Stimulated activated CD4-positive, alpha-beta T cell treated with anti-CD3 and anti-CD28 coated beads, Interleukin-12 subunit alpha, Interleukin-12 subunit beta, amount 100 ng/mL, for 48 hours (primary cell): Measurements from ENCODE around the gene CCDC138.

Source experiments
- DNase-seq, 3 donors: peaks; one replicate each; pipeline ENCODE4 v3.0.0-alpha.2; 2020; ENCODE audit warnings: low read depth in 2 of 3, low spot score in 1 of 3

CCDC138 gene

DNA sequence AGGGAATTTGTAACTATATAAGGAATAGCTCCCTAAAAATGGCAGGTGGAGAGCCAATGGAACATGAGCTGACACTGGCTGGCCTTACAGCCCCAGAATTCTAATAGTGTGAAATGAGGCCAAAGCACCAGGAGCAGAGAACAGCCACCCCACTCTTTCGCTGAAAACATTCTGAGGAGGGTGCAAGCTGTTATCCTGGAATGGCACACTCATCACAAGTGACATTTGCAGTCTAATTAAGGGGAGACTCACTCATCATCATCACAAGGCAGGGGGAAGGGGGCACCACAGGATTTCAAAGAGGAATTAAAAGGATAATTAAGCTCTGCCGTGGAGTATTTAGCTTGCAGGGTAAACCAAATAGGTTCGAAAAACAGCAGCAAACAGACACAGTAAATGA is 108.2 kb downstream of the CCDC138 start:
- no peak for DNase-seq

DNA sequence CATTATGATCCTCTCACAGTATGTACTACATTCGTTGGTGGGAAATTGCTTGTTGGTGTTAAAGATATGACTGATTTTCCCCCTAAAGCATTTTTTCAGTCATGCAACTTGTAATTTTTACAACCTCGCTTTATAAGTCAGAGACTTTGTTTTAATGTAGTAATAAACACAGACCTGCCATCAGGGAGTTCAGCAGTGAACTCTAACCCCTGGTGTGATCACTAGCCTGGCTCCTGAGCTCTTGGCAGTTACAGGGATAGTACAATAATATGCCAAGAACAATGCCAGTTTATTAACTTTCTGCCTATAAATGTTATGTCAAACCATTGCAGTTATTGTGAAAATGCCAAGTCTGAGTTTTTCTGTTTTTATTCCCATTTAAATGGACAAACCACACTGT is 108.6 kb downstream of the CCDC138 start:
- no peak for DNase-seq

DNA sequence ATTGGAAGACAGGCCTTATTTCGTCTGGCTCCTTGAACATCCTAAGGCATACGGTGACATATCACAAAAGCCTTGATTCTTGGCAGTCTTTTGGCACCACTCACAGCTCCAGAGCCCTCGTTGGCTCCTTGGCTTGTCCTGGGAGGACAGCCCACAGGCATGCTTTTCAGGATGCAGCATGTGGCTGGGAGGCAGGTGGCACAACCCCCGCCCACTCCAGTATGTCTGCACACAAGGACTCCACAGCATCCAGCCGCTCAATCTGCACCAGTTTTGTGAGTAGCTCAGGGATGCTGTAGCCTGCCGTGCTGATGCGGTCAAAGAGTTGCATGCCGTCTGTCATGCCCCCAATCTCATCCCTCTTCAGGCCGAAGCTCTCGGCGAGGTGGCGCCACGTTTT is 110.2 kb downstream of the CCDC138 start:
- DNase-seq = no peak

DNA sequence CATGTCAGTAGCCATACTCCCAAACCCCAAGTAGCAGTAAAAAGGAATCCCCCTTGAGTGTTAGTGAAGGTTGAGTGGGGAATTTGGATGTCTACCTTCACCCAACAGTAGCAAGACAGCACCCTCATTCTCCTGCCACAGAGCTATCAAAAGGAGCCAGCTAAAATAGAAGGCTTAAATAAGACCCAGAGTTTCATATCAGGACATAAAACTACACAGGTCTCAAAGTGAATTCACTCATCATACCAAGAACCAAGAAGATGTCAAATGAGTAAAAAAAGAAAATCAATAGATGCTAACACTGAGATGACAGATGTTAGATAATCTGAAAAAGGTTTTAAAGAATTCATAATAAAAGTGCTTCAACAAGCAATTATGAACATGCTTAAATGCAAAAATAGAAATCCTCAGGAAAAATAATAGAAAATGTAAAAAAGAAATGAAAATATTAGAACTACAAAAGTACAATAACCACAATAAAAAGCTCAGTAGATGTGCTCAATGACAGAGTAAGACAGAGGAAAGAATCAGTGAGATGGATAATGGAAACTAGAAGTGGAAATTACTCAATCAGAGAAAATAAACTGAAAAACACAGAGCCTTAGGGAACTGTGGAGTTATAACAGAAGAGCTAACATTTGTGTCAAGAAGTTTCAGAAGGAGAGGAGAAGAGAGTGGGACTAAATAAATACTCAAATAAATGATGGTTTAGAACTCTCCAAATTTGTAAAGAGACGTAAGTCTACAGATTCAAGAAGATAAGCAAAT is 111.9 kb downstream of the CCDC138 start:
- DNase-seq = no peak

DNA sequence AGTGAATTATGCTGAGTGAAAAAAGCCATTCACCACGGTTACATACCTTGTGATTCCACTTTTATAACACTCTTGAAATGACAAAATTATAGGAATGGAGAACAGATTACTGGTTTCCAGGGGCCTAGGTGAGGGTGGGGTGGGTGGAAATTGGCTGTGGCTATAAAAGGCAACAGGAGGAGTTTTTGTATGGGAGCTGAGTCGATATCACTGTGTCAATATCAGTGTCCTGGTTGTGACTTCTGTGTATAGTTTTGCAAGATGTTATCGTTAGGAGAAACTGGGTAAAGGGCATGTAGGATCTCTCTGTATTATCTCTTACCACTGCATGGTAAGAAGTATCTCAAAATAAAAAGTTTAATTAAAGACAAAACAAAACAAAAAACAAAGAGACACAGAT is 118.1 kb downstream of the CCDC138 start:
- no peak for DNase-seq

DNA sequence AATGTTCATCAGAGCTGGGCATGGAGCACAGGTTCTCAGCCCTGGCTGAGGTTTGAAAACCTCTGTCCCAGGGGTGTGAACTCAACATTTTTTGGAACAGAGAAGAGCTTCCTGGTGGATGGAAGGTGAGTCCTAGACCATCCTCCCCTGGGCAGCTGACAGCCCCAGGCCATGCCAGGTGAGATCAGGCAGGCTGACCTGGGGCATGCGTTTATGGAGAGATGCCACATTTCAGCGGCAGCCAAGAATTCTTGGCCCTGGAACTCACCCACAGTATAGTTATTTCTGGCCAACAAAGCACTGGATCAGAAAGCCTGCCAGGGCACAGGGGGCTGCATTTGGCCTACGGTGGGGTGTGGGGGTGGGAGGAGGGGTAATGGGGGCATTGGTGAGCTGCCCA is 118.6 kb downstream of the CCDC138 start:
- no peak for DNase-seq

DNA sequence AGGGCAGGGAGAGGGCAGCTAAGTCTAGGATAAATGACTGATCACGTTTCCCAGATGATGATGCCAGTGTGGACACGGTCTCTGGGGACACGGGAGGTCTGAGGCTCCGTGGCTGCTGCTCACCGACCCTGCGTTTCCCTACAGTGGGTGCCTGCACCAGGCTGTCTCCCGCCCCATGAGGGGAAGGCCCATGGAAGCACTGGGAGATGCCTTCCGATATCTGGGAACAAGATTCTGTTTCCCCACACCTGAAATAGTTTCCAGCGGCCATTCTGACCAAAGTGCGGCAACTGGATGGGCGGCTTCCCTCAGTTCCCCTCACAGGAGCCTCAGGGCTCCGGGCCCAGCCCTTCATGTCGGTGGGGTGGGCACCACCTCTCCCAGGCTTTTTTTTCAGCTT is 119.3 kb downstream of the CCDC138 start:
- no peak for DNase-seq

DNA sequence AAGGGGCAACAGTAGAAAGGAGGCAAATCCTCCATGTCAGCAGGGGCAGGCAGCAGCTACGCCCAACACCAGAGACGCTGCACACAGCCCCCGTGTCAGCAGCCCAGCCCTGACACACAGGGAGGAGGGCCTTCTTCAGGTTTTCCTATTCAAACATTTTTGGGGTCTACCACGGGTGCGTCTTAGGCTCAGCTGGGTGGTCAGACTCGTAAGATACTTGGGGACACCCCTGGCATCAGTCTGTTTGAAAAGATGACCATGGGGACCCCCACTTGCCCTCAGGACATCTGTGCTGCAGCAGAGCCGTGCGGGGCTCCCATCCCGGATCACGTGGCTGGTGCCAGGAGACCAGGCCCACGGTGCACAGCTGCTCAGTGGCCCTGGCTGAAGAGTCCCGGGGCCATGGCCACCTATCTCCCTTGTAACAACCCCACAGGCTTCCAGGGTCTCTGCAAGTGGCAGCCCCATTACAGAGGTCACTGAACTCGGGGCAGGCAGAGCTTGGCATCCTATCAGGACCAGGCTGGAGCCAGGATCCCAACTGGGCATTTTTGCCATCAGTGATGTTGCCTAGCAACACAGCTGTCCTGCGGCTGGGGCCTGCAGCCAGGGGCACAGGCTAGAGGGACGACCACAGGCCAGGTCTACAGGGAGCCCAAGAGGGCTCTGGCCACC is 120.0 kb downstream of the CCDC138 start:
- no peak for DNase-seq

DNA sequence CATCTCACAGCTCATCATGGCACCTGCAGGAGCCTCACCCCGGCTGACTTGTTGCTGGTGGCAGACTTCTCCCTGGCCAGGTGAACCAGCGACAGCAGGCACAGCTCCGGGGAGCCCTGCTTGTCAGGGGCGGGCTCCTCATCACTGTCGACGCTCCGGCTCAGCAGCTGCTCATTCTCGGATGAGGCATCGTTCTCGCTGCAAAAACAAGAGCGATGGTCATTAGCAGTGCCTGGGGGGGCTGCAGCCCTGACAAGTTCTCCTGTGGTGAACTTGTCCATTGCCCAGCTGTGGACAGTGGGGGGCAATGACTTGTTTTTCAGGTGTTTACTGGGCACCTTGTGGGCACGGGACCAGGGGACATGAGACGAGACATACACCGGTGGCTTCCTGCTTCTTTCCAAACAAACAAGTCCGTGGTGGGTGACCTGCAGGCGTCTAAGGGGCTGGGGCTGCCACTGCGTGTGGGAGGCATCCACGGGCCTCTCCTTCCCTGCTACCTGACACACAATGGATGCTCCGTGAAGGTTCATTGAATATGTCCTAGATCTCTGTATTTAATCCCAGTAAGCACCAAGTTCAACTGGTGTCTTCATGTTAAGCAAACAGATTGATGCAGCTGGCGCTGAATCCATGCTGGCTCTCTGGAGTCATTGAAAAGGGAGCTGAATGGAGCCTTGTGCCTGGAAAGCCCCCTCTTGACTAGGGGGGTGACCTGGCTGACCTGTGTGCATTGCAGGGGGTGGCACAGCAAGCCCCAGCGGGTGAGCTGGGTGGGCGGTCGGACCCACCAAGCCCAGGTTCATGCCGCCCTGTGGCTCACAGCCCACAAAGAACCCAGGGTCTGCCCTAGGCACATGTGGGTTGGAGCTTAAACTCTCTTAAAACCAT is 121.5 kb downstream of the CCDC138 start:
- DNase-seq = no peak

DNA sequence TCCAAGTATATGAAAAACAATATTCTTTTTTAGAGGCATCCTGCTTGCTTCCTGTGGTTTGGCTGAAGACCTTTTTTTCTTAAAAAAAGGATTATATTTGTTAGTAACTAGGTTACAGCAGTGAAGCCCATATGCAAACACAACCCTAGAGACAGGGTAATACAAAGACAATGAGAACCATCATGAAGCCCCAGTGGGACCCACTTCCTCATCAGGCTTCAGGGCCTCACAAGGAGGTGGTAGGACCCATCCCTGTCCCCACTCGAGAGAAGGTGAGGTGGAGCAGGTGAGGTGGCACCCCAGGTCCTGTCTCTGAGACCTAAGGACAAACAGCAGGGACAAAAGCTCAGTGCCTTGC is 122.1 kb downstream of the CCDC138 start:
- DNase-seq = no peak

DNA sequence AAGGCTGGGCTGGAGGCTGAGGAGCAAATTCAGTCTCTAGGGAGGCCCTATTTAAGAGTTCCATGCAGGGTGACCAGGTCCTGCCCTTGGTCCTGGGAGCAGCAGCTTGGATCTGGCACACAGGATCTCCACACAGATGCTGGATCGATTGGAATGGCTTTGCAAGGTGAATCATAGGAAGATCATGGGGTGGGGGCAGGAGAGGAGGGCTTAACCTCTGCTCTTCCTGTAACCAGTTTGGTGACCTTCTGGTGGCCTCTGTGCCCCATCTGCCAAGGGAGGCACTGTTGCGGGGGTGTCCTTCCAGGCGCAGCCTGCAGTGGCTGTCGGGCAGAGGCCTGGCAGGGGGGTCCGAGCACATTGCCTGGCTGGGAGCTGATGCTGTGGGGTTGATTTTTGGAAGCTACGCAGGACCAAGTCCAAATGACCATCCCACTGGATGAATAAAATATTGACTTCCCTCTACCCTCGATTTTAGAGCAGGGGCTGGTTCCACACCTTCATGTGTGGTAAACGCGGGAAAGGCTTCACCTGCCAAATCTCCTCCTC is 122.8 kb downstream of the CCDC138 start:
- no peak for DNase-seq

DNA sequence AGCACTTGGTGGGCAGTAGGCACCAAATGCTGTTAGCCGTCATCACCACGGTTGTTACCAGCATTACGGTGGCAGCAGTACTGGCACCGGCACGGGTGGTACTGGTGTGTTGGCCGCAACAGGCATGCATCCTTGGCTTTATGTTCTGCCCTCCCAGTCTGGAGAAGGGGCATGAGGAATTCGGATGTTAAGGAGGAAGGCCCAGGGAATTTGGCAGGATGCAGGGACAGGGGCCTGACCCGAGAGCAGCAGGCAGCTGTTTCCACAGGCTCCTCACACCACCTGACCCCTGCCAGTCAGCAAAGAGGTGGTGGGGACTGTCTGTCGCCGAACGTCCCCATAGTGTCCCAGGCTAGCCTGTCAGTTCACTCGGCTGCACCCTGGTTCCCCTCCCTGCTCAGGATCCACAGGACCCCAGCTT is 123.5 kb downstream of the CCDC138 start:
- DNase-seq = no peak

DNA sequence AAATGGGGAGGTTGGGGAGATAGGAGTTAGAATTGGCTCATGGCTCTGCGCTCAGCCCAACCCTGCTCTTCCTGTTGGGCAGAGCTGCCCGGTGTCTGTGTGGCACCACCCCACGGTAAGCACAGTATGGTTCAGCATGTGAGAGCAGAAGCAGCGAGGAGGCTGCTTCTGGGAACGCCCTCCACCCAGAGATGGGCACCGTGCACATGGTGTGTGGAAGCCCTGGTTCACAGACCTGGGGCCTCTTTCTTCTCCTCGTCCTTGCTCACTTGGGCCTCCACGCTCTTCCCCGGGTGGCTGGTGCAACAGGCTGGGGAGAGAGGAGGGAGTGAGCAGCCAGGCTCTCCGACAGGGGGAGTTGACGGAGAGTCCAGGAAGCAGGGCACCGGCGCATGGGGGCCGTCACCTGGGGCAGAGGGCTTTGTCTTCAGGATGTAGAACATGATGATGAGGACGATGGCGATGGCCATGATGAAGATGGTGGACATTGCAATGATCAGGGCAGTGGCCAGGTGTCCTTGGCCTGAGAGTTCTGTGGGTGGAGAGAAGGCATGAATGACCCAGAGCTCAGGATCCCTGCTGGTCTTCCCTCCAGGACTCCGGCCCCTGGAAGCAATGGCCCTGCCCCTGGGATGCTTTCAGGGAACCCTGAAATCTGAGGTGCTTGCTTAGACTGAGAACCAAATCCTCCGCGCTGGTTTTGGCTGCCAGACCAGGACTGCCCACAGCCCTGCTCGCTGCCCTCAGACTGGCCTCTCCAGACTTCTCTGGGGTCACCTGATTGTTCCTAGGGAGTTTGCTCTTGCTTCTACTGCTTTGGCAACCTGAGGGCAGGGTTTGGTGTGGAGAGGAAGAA is 124.2 kb downstream of the CCDC138 start:
- no peak for DNase-seq

DNA sequence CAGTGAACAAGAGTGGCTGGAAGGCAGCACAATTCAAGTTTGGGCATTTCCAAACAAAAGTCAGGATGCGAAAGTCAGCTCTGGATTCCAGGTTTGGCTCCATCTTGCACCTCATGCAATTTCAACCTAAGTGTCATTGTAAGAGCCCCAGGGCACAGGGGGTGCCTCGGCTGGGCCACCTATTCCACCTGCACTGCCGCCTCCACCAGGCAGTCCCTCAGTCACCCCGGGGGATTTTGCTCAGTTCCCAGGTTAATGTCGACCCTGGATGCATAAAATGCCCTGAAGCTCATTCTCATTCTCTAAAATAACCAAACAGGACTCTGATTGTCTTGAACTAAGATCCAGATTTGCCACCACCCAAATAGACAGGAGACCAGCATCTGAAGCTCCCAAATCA is 124.8 kb downstream of the CCDC138 start:
- DNase-seq = no peak

DNA sequence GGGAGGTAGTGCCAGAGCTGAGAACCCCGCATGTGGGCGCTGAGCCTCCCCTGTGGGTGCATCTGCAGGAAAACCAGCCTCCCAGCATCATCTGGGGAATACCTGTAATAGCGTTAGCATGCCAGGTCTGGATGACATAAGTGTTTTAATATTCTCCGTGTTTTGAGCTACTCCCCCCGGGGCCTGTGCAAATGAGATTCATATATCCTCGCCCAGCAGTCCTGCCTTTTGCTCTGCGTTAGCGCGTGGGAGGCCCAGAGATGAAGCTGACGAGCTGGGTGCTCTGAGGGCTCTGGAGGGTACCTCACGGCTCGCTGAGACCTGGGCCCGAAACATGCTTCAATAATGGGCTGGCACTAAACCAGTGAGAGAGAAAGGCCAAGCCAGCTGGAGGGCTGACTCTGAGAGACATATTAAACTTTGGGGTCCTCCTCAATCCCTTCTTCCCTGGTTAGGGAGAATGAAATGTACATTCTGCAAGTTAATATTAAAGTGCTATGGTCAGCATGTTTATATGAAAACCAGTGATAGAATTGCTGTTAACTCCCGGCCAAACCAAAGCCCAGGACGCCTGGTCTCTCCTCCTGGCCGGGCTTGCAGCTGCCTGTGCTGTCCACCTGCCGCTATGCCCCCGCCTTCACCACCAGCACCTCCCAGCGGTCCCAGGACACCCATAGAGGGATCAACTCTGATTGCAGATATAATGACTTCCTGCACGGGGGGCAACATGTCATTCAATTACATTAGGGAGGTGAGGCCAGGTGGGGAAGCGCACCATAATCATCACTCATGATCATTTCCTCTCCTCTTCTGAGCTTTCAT is 125.4 kb downstream of the CCDC138 start:
- no peak for DNase-seq

DNA sequence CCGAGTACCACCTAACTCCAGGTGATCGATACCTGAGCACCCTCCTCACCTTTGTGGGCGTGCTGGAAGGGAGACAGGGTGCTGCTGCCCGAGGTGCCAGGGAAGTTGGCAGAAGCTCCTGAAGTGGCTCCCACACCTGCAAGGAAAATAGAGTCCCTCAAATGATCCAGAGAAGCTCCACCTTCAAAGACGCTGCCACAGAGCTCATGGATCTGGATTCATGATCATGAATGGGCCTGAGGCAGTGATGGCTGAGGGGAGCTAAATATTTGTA is 126.0 kb downstream of the CCDC138 start:
- DNase-seq = no peak

DNA sequence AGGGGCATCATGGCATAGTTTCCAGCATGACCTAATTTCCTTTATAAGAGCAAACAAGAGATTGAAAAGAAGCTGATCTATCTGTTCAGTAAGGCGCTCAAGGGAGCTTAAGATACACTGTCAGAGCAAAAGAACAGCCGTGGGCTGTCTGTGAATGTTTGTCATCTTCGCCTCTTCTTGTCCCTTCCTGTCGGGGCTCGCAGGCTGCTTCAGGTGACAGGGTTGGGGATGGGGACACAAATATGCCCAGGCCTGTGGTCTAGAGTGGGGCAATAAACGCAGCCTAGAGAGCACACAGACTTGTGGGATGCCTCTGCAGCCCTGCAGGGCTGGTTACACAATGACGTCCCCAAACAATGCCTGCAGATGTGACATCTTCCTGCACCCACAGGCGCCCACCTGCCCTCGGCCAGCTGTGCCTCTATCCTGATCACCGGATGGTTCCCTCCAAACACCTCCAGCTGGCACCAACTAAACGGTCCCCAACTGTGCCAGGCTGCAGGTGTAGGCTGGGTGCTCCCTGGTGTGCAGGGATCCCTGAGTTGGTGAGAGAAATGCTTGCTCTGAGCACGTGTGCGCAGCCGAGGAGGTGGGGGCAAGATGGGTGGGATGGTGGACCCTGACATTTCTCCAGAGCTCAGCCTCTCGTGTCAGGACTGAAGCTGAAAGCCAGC is 129.7 kb downstream of the CCDC138 start:
- DNase-seq = no peak

DNA sequence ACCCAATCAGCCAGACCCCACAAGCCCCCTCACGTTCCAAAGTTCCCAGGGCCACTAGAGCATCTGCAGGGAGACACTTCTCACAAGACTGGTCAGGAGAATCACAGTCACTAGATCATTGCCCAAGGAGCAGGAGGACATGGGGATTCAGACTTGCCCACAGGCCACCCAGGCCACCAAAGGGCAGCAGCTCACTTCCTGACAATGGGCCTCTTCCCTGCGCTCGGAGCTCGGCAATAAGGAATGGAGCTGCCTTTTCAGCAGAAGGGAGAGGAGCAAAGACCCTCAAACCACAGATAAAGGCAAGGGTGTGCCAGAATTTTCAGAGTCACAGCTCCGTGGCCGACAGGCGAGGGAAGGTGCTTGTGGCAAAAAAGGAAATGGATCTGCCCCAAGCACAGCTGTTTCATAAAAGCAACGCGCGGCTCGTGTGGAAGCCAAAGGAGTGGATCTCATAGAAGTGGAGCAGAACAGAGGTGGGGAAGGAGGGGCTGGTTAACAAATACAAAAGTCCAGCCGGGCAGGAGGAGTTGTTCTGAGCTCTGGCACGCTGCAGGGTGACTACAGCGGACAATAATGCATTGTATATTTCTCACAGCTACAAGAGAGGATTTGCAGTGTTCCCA is 130.3 kb downstream of the CCDC138 start:
- no peak for DNase-seq

DNA sequence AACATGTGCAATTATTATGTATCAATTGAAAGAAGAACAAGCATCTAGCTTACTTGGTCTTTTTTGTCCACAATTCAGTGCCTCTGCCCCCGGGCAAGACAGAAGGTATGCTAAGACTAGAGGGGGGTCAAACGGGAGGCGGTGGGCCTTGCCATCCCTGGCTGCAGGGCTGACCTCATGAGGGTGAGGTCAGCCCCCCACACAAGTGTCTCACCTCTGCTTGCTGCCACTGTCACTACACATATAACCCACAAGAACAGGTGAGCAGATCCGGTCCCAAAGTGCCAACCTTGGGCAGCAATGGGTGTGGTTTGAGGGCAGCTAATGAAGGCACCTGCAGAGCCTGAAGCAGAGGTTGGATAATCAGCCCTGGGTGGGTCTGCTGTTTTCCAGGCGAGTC is 131.0 kb downstream of the CCDC138 start:
- no peak for DNase-seq
